NCI-H146 treated with DMSO at 0.1 percent for 48 hours (cell line): ENCODE measurements around the gene RAB4B.
A peak's percentile ranks its signal among the peaks of the same experiment; 100 is the strongest.
"Not testable (repeated sequence)": the region's sequence is repeated elsewhere in the genome, so short reads cannot be mapped to it uniquely, and the experiment has no call there.

Experiments used
- DNase-seq: peaks from one replicate; lab custom pipeline; 2025; ENCODE audit not compliant: unreplicated experiment; lab: John Stamatoyannopoulos, UW

RAB4B gene

DNA sequence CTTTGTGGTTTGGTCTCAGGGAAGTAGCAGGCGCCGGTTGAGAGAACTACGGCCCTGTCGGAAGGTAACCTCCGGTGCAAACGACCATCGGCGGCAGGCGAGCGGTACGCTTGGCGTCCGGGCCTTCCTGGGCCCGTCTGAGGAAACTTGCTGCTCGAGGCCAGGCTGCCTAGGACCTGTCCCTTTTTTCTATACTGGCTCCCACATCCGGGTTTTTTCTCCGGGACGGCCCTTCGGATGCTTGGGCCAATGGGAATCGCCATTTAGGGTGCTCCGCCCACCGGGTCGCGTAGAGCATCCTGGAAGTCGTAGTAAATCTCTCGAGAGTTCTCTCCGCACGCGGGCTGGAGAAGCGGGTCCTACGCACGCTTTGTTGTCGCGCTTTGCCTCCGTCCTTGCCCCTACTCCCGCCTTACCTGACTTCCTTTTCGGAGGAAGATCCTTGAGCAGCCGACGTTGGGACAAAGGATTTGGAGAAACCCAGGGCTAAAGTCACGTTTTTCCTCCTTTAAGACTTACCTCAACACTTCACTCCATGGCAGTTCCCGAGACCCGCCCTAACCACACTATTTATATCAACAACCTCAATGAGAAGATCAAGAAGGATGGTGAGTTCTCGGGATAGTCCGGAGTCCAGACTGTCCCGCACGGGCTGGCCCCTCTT lies 27.0 kb upstream of the RAB4B start, which contains the start of gene SNRPA:
Gene SNRPA (plus strand): TSS at position 330 of the 664 bp plus-strand sequence. CDS start 206 bp downstream, at position 536.
- peak; percentile 95 for DNase-seq

DNA sequence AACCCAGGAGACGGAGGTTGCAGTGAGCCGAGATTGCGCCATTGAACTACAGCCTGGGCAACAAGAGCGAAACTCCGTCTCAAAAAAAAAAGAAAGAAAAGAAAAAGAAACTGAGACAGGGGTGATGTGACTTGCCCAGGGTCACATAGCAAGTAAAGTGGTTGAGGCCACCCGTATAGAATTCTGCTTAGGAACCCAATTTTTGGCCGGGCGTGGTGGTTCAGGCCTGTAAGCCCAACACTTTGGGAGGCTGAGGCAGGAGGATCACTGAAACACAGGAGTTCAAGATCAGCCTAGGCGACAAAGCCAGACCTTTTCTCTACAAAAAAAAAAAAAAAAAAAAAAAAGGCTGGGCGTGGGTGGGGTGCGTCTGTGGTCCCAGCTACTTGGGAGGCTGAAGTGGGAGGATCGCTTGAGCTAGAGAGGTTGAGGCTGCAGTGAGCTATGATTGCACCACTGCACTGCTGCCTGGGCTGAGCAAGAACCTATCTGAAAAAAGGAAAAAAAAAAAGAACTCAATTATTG lies 25.7 kb upstream of the RAB4B start:
- DNase-seq: no peak

DNA sequence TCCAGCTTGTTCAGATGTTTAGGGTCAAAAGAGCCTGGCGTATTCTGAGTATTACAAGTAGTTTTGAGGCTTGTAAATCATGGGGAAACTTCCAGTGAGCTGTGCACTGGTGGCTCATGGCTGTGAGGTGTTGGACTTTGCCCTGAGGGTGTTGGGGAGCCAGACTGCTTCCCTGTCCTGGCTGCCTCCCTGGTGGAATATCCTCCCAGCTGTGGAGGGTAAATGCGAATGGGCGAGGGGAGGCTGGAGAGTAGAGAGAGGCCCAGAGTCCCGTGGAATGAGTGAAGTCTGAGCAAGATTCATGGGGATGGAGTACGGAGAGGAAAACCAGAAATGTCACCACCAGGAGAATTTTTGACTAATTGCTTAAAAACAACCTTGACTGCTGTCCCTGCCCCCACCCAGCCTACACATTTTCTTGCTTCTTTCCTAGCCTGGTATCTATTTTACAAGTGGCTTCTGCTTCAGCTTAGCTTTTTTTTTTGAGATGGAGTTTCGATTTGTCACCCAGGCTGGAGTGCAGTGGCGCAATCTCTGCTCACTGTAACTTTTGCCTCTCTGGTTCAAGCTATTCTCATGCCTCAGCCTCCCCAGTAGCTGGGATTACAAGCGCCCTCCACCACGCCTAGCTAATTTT lies 23.3 kb upstream of the RAB4B start:
- DNase-seq: no peak

DNA sequence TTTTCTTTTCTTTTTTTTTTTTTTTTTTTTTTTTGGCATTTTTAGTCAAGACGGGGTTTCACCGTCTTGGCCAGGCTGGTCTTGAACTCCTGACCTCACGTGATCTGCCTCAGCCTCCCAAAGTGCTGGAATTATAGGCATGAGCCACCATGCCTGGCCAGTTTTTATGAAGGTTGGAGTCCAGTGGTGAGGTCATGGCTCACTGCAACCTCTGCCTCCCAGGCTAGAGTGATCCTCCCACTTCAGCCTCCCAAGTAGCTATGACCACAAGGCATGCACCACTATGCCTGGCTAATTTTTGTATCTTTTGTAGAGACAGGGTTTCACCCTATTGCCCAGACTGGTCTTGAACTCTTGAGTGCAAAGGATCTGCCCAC lies 22.8 kb upstream of the RAB4B start:
- no peak for DNase-seq

DNA sequence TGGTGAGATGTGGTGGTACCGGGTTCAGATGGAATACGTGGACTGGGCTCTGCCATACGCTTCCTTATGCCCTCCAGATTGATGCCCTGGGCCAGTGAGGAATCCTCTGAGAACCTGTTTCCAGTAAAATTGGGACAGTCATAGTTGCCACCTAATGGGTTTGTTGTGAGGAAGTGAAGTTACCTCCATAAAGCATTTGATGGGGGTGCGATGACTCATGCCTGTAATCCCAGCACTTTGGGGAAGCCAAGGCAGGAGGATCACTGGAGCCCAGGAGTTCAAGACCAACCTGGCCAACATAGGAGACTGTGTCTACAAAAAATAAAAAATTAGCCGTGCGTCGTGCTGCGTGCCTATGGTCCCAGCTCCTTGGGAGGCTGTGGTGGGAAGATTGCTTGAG lies 22.3 kb upstream of the RAB4B start:
- DNase-seq: no peak

DNA sequence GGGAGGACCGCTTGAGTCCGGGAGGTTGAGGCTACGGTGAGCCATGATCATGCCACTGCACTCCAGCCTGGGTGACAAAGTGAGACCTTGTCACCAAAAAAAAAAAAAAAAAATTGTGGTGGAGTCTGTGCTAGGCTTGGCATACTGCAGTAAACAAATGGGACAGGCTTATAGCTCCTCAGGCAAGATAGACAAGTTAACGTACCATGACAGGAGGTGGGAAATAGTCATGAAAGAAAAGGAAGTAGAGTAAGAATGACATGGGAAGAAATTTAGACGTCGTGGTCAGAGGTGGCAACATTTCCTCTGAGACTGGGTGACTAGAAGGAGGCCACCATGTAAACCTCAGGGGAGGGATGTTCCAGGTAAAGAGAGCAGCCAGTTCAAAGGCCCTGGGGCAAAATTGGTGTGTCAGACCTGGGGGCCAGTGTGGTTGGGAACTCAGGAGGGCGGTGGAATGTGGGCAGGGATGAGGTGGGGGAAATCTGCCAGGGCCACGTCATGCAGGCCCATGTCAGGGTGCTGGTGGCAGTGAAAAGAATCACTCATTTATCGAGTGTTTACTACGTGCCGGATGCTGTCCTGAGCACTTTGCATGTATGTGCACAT lies 21.4 kb upstream of the RAB4B start:
- no peak for DNase-seq

DNA sequence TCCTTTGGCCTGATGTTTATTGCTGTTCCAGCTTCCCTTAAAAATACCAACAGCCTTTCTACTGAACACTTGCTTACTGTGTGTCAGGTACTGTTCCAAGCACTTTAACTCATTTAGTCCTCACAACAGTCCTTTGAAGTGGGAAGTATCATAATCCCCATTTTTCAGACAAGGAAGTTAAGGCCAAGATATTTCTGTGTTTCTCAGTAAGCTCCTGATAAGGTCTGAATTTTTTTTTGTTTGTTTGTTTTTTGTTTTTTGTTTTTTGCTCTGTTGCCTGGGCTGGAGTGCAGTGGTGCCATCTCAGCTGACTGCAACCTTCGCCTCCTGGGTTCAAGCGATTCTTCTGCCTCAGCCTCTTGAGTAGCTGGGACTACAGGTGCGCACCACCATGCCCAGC lies 19.6 kb upstream of the RAB4B start:
- DNase-seq: no peak

DNA sequence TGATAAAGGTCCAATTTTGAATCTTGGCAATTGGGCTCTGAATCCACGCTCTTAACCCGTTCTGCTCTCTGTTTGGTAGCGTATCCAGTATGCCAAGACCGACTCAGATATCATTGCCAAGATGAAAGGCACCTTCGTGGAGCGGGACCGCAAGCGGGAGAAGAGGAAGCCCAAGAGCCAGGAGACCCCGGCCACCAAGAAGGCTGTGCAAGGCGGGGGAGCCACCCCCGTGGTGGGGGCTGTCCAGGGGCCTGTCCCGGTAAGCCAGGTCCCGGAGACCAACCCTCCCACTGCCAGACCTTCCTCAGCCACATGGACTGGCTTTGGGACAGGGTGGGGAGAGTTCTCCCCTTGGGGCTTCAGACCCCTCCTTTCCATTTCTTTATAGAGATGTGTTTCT lies 18.7 kb upstream of the RAB4B start:
- no peak for DNase-seq

DNA sequence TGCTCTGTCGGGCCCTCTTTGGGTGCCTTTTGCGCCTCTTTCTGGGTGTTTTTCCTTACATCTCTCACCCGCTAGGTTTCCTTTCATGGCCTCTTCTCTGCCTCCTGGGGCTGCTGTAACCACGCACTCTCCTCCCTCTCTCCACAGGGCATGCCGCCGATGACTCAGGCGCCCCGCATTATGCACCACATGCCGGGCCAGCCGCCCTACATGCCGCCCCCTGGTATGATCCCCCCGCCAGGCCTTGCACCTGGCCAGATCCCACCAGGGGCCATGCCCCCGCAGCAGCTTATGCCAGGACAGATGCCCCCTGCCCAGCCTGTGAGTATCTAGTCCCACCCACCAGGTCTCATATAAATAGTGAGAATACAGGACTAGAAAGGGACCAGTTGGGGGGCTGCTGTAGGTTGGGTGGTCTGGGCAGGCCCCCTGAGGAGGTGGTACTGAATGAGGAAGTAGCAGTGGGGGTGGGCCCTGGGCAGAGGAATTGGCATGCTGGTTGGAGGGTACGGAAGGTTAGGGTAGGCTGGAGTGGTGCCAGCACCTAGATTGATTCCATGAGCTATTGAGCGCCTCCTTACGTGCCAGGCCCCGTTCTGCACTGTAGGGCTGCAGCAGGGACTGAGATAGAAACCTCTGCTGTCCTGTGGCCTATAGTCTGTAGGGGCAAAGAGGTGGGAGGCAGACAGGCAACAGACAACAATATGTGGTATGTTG lies 15.1 kb upstream of the RAB4B start:
- no peak for DNase-seq

DNA sequence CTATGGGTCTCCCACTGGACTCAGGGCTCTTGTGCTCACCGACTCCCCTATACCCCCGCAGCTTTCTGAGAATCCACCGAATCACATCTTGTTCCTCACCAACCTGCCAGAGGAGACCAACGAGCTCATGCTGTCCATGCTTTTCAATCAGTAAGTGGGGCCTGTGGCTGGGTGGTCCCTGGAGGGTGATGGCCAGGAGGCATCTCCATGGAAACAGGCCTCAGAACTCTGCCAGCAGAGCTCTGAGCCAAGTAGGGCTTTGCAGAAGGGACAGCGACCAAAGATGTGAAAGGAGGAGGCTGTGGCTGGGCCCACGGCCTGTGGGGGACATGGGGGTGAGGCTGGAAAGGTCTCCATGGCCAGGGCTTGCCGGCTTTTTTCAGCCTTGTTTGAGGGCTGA lies 14.5 kb upstream of the RAB4B start:
- DNase-seq: no peak

DNA sequence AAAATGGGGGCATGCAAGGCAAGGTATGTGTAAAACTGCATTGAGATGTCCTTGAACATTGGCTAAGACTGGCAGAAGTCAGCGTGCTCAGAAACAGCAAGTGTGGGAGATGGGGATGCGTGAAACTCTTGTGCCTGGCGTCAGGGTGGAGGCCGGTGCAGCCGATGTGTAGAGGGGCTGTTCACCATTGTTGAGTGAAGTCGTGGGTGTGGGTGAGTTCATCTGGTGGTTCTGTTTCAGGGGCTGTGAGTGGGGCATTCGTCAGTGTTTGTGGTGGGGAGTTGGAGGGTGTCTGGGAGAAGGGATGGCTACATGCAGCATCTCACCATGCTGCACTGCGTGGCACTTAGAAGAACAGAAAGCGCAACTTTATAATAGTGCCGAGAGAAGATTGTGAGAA lies 14.1 kb upstream of the RAB4B start:
- no peak for DNase-seq

DNA sequence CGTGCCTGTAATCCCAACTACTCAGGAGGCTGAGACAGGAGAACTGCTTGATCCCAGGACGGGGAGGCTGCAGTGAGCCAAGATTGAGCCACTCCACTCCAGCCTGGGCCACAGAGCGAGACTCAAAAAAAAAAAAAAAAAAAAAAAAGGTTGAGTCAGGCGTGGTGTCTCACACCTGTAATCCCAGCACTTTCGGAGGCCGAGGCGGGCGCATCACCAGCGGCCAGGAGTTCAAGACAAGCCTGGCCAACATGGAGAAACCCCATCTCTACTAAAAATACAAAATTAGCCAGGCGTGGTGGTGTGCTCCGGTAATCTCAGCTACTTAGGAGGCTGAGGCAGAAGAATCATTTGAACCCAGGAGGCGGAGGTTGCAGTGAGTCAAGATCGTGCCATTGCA lies 11.7 kb upstream of the RAB4B start:
- not testable (repeated sequence) for DNase-seq

DNA sequence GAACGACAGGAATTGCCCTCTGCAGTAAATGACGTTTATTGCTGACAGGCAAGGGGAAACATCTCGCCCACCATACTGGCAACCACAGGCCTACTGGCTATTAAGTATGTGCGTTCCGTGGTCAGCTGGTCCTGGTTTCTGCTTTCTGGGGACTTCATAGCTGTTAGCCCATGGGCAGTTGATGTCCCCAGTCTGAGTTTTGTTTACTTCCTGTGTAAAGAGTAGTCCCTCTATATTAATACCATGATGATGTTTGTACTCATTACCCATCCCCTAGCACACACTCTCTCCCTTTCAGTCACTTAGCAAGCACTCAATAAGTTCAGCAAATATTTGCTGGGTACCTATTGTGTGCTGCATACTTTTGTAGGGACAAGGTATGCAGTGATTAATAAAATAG lies 9.2 kb upstream of the RAB4B start:
- DNase-seq: no peak

DNA sequence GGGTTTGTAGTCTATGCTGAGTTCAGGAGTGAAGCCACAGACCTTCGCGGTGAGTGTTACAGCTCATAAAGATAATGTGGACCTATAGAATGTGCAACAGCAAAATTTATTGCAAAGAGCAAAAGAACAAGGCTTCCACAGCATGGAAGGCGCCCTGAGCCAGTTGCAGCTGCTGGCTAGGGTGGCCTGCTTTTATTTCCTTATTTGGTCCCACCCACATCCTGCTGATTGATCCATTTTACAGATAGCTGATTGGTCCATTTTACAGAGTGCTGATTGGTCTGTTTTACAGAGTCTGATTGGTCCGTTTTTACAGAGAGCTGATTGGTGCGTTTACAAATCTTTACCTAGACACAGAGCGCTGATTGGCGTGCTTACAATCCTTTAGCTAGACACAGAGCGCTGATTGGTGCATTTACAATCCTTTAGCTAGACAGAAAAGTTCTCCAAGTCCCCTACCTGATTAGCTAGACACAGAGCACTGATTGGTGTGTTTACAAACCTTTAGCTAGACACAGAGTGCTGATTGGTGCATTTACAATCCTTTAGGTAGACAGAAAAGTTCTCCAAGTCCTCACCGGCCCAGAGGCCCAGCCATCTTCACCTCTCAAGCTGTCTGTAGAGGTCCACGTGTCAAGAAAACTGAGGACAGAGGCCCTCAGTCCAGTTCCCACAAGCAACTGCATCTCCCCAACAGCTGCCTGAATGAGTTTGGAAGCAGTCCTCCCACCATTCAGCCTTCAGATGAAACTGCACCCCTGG lies 6.8 kb upstream of the RAB4B start:
- not testable (repeated sequence) for DNase-seq

DNA sequence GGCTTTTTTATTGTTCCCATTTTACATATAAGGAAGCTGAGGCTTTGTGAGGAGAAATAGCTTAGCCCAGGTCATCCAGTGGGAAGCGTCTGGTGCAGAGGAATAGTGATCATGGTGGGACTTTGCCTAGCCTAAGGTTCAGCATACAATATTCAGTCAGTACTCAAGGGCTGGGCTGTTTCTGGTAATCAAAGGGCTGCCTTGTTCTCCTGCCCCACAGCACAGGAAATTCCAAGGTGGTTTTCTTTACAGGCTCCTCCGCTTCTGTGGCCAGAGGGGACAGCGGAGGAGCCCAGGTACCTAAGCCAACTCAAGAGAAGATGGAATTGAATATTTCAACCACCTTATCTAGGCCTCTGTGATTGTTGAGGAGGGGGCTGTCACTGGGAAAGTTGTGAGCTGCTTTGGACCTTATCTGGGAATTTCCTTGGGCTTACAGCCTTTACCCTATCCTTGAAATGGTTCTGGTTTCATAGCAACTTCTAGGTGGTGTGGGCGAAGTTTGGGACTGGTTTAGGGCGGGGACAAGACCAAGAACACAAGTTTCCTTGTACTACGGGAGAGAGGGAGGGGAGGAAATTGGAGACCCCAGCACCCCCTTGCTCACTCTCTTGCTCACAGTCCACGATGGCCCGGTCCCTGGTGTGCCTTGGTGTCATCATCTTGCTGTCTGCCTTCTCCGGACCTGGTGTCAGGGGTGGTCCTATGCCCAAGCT lies 3.0 kb upstream of the RAB4B start, which contains the start of gene MIA:
Gene MIA (plus strand): TSS at position 606 of the 716 bp plus-strand sequence. CDS start 22 bp downstream, at position 628.
- DNase-seq: no peak

DNA sequence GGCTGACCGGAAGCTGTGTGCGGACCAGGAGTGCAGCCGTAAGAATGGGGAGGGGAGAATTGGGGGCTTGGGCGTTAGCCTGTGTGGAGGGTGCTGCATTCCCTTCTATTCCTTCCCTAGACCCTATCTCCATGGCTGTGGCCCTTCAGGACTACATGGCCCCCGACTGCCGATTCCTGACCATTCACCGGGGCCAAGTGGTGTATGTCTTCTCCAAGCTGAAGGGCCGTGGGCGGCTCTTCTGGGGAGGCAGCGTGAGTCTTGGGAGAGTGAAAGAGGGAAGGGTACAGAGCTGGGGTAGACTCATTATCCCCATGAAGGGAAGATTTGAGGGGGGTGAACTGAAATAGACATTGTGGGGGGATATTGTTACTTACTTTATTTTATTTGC lies 2.4 kb upstream of the RAB4B start:
- no peak for DNase-seq

DNA sequence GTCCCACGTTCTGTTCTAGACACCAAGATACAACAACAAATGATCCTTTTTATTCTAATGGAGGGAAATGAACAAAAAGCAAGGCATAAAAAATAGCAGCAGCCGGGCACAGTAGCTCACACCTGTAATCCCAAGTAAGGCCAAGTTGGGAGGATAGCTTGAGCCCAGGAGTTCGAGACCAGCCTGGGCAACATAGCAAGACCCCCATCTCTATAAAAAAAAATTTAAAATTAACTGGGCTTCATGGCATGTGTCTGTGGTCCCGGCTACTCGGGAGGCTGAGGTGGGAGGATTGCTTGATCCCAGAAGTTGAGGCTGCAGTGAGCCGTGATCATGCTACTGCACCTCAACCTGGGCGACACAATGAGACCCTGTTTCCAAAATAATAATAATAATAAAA lies 1.7 kb upstream of the RAB4B start:
- DNase-seq: no peak

DNA sequence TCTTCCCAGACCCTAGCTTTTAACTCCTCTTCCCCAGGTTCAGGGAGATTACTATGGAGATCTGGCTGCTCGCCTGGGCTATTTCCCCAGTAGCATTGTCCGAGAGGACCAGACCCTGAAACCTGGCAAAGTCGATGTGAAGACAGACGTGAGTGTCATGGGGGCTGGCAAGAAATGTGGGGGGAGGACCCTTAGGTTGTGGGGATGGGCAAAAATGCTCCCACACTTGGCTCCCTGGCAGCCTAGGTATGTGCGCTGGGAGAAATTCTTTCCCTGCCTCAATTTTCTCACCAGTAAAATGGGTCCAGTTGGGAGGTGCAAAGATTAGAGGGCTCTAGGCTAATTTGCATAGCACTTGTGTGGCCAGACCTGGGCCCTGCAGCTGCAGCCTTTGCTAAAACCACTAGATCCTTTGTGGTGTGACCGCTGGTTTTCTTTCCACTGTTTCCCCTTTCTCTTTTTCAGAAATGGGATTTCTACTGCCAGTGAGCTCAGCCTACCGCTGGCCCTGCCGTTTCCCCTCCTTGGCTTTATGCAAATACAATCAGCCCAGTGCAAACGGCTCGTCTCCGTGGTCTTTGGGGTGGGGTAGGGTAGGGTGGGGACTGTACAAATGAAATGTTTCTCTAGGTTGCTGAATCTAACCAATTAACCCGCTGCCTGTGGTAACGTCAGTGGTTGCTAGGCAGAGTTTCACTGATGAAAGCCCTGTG lies 959 bp upstream of the RAB4B start:
- DNase-seq: peak; percentile 97

DNA sequence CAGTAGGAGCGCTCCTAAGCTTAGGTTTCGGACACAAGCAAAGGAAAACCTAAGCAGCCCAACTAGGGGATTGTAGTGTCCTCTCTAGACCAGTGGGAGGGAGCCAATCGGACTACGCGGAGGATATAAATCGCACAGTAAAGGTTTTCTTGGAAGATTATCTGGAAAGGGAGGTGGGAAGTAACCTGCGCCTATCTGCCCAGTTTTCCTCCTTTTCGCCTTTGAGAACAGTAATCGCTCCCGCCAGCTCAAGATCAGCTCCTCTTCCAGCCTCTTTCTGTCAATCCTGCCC lies 456 bp upstream of the RAB4B start:
- DNase-seq: no peak
